ENCODE measurements around the gene METTL3.

METTL3 gene

GRCh38 chr14:21476523-21476924 lies 34.6 kb downstream of the METTL3 start:
- no peak for DNase-seq

DNA sequence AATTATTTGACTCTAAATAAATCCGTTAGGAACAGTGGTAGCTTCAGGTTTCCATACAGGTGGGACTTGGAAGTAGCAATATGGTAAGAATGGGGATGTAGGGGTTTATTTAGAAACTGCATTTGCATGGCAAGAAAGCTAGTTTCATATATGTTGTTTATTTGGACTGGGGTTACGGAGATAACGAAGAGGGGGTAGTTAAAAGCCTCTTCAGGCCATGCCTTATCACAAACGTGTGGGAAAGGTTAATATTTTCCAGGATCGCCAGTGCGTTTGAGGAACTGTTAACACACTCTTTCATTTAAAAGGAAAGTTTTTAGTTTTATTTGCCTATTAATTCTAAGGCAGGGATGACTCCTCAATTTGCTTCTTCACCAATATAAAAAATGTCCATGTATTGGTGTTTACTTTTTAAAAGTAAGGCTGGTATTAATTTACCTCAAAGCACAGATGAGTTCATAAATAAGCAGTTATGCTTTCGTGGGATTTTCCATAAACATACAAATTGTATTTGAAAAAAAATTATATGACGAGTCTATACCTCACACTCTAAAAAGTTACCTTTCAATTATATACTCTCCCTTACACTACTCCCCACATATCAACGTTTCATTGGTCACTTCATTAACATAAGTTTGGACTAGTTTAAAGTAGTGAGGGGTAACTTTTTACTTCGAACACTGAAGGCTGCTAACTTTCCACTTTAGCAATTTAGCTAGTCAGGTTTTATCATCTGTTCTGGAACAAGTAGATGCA lies 35.2 kb downstream of the METTL3 start:
- DNase-seq, result no peak

DNA sequence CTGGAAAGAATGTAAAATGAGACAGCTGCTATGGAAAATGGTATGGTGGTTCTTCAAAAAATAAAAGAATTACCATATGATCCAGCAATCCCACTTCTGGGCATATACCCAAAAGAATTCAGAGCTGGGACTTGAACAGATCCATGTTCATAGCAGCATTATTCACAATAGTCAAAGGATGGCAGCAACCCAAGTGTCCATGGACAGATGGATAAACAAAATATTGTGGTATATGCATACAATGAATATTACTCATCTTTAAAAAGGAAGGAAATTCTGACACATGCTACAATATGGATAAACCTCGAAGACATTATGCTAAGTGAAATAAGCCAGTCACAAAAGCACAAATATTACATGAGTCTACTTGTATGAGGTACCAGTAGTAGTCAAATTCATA lies 43.5 kb downstream of the METTL3 start:
- DNase-seq, result no peak

GRCh38 chr14:21455912-21456667 lies 55.0 kb downstream of the METTL3 start, which contains the start of gene CHD8:
CHD8 (minus strand) TSS chr14:21456123; CDS start chr14:21431643, 24,480 bp downstream.
- DNase-seq, result peak; percentile 100

- no peak for DNase-seq
These were observed 55.6 kb downstream of the METTL3 start for GRCh38 chr14:21455592-21455911.

DNA sequence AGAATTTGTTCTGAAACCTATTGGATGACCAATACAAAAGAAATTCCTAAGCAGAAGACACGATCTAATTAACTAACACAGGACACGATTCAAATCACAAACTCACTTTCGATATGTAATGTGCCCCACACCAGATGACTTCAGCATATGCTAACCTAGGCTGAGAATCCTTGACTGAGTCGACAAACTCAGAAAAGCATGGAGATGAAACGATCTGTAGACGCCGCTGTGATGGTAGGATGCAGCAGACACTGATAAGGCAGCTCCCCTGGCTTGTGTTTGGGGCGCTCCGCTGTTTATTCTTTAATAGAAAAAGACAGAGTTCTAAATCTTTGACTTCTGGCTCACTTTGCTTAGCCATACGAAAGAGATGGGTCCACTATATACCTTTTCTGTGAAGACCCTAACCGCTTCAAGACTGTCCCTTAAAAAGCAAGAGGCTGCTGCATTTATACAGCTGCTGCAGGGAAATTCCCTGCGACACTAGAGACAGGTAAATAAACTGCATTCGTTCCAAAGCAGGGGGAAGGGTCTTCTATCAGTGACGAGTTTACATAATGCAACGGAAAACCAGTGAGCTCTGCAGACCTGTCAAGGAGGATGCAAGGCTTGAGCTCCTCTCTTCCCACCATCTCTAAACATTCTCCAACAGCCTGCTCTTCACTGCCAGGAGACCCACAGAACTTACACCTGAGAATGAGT lies 56.1 kb downstream of the METTL3 start:
- peak; percentile 24 for DNase-seq

DNA sequence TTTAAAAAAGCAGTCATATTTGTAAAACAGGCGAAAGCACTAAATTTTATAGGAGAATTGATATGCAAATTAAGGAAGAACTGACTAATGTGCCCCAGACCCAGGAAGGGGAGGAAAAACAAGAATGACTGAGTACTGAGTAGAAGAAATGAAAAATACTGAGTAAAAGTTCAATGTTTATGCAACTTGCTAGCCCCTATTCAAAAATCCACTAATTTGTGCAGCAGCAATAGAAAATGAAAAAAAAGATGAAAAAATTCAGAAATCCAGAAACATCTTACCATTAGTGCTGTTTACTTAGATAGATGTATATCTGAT lies 61.3 kb downstream of the METTL3 start:
- DNase-seq, result no peak
